ENCODE data around the gene TRIM63. TPM values are rescaled to one million over a fixed set of nuclear protein-coding genes. Genes with fewer than 3 reads are reported as not detected.
"Not testable (repeated sequence)": the region's sequence is repeated elsewhere in the genome, so short reads cannot be mapped to it uniquely, and the experiment has no call there.

TRIM63 gene
- total RNA-seq, 1 experiment from 2014 or later: not detected

DNA sequence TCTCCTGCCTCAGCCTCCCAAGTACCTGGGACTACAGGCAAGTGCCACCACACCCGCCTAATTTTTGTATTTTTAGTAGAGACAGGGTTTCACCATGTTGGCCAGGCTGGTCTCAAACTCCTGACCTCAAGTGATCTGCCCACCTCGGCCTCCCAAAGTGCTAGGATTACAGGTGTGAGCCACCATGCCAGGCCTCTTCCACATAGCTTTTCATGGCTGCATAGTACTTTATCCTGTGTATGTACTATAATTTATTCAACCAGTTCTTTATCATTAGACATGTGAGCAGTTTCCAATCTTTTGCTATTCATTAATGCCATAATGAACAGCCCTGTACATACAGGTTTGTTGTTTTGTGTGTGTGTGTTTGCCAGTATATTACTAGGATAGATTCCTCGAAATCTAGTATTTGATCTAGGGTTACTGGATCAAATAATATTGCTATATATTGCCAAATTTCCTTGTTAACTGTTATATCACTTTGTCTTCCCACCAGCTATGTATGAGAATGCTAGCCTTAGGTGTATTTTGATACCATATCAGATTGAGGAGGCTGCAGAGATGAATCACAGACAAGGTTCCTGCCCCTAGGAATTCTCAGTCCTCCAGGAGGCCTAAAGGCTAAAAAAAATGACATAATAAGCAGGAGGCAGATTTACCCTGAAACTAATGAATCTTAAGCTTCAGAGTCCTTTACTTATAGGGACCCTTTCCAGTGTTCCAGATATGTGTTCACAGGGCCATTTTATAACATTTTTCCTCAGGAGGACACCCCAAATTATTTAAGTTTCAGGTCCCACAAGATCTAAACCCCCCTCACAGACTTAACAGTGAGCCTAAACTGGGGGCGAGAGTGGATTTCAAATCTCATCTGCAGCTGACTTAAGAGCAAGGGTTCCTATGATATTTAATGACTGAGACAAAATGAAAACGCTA, 42.1 kb upstream of the TRIM63 start:
- Histone ChIP-seq H3K36me3 (ENCODE audit: control insufficient read depth, insufficient read depth, low read length) (no peaks in the 10 kb centered on the region), H3K9me3 (no peaks in the 10 kb centered on the region), H3K27me3 (replicated peaks; ENCODE audit: control insufficient read depth, insufficient read depth, low read length) (no peaks in the 10 kb centered on the region), H3K4me3 (ENCODE audit: low read depth, low read length) (peak overlapping the region; percentile 97; the same call in 1 of the 2 replicates), H3K4me1 (peaks cover 7% of the 10 kb centered on the region)
- Mint-ChIP-seq H3K27me3 (ENCODE audit: insufficient read depth, unreplicated experiment) (no peaks in the 10 kb centered on the region), H3K9me3 (ENCODE audit: unreplicated experiment) (no peaks in the 10 kb centered on the region), H3K4me3 (ENCODE audit: unreplicated experiment) (peak overlapping the region; percentile 90), H3K27ac (ENCODE audit: unreplicated experiment) (peak overlapping the region; percentile 70), H3K36me3 (ENCODE audit: insufficient read depth, unreplicated experiment) (peaks cover 4% of the 10 kb centered on the region), H3K4me1 (ENCODE audit: low read depth, unreplicated experiment) (peaks cover 7% of the 10 kb centered on the region)
- ChIA-PET CTCF (interaction anchor here (0.6 to 1.2 kb wide), 3 partner anchors 36 to 414 kb away, joined by 4 to 5 read pairs (median 5); no protein-coding TSS in a partner anchor), POLR2A (no interaction called here)
- intact Hi-C loops (cut with micrococcal nuclease; ENCODE audit: unreplicated experiment): no loop called here
- TF ChIP-seq, protein P1, sequence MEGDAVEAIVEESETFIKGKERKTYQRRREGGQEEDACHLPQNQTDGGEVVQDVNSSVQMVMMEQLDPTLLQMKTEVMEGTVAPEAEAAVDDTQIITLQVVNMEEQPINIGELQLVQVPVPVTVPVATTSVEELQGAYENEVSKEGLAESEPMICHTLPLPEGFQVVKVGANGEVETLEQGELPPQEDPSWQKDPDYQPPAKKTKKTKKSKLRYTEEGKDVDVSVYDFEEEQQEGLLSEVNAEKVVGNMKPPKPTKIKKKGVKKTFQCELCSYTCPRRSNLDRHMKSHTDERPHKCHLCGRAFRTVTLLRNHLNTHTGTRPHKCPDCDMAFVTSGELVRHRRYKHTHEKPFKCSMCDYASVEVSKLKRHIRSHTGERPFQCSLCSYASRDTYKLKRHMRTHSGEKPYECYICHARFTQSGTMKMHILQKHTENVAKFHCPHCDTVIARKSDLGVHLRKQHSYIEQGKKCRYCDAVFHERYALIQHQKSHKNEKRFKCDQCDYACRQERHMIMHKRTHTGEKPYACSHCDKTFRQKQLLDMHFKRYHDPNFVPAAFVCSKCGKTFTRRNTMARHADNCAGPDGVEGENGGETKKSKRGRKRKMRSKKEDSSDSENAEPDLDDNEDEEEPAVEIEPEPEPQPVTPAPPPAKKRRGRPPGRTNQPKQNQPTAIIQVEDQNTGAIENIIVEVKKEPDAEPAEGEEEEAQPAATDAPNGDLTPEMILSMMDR (IDR thresholded peaks at IDR 0.05; ENCODE audit: insufficient read depth in 1 of 2, low read depth in 1 of 2, low read length in 1 of 2, severe bottlenecking in 1 of 2, unreplicated experiment in 1 of 2): no peak
- DNase-seq: no peak
- no TSS peak for BruUV-seq (replicated peaks)

DNA sequence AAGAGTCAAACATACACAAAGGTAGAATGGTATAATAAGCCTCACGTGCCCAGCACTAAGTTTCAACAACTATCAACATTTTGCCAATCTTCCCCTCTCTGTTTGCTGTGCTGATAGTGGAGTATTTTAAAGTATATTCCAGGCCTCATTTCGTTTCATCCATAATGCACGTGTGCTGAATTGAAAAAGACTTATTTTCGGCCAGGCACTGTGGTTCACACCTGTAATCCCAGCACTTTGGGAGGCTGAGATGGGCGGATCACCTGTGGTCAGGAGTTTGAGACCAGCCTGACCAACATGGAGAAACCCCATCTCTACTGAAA, 37.8 kb upstream of the TRIM63 start:
- H3K27ac Mint-ChIP-seq (ENCODE audit: unreplicated experiment); H3K36me3 Mint-ChIP-seq (ENCODE audit: insufficient read depth, unreplicated experiment); H3K36me3 ChIP-seq (ENCODE audit: control insufficient read depth, insufficient read depth, low read length); H3K4me3 ChIP-seq (ENCODE audit: low read depth, low read length); H3K27me3 ChIP-seq (replicated peaks; ENCODE audit: control insufficient read depth, insufficient read depth, low read length); H3K4me3 Mint-ChIP-seq (ENCODE audit: unreplicated experiment); H3K9me3 ChIP-seq; BruUV-seq (replicated peaks); DNase-seq; H3K9me3 Mint-ChIP-seq (ENCODE audit: unreplicated experiment); H3K27me3 Mint-ChIP-seq (ENCODE audit: insufficient read depth, unreplicated experiment): not testable (repeated sequence)
- ChIA-PET CTCF (interaction anchor here (0.6 to 1.0 kb wide), 5 partner anchors 38 to 311 kb away, joined by 3 to 25 read pairs (median 5); partner anchors contain the start of gene ZNF593), POLR2A (interaction anchor here (0.6 kb wide), 1 partner anchor 194 kb away, joined by 7 read pairs; no protein-coding TSS in a partner anchor)
- H3K4me1 Mint-ChIP-seq (ENCODE audit: low read depth, unreplicated experiment): peaks cover 14% of the 10 kb centered on the region
- peaks cover 46% of the 10 kb centered on the region for H3K4me1 ChIP-seq
- intact Hi-C loops (cut with micrococcal nuclease; ENCODE audit: unreplicated experiment): loop anchor here (1.0 to 2.0 kb wide), 2 partner anchors 40 to 70 kb away; no protein-coding TSS in a partner anchor

- peaks cover 67% of the 10 kb centered on the region for H3K4me1 ChIP-seq
- H3K4me3 Mint-ChIP-seq (ENCODE audit: unreplicated experiment): no peak overlapping the region
- no peaks in the 10 kb centered on the region for H3K27me3 Mint-ChIP-seq (ENCODE audit: insufficient read depth, unreplicated experiment)
- peak in 1 of 2 experiments; percentile 39 for DNase-seq
- TF ChIP-seq, protein P1 (IDR thresholded peaks at IDR 0.05; ENCODE audit: insufficient read depth in 1 of 2, low read depth in 1 of 2, low read length in 1 of 2, severe bottlenecking in 1 of 2, unreplicated experiment in 1 of 2): no peak
- CTCF ChIA-PET: interaction anchor here (1.4 to 2.1 kb wide), 3 partner anchors 43 to 67 kb away, joined by 6 to 11 read pairs (median 7); no protein-coding TSS in a partner anchor
- intact Hi-C loops (cut with micrococcal nuclease; ENCODE audit: unreplicated experiment): no loop called here
- H3K9me3 Mint-ChIP-seq (ENCODE audit: unreplicated experiment): no peaks in the 10 kb centered on the region
- H3K27ac Mint-ChIP-seq (ENCODE audit: unreplicated experiment): peak overlapping the region; percentile 46
- no peak overlapping the region for H3K4me3 ChIP-seq (ENCODE audit: low read depth, low read length)
- no peaks in the 10 kb centered on the region for H3K36me3 ChIP-seq (ENCODE audit: control insufficient read depth, insufficient read depth, low read length)
- no peaks in the 10 kb centered on the region for H3K27me3 ChIP-seq (replicated peaks; ENCODE audit: control insufficient read depth, insufficient read depth, low read length)
- no peaks in the 10 kb centered on the region for H3K36me3 Mint-ChIP-seq (ENCODE audit: insufficient read depth, unreplicated experiment)
- POLR2A ChIA-PET: no interaction called here
- H3K9me3 ChIP-seq: no peaks in the 10 kb centered on the region
- H3K4me1 Mint-ChIP-seq (ENCODE audit: low read depth, unreplicated experiment): peaks cover 23% of the 10 kb centered on the region
- BruUV-seq (replicated peaks): no TSS peak
Observed at GRCh38 chr1:26102526-26102925, 35.1 kb upstream of the TRIM63 start.
